Mesodermal cell (in vitro differentiated cells): ENCODE results near the gene CCND3.
A peak's percentile ranks its signal among the peaks of the same experiment; 100 is the strongest.

Experiments
- H3K27ac ChIP-seq: 2 replicates; pipeline ENCODE4 v1.7.0; 2013; ENCODE audit warnings: mild to moderate bottlenecking, low read depth, low read length, moderate library complexity; ENCODE audit not compliant: severe bottlenecking
- H3K36me3 ChIP-seq: 2 replicates; pipeline ENCODE4 v1.7.1; 2013; ENCODE audit warnings: mild to moderate bottlenecking, low read length, moderate library complexity; ENCODE audit not compliant: control insufficient read depth, insufficient read depth
- H3K4me1 ChIP-seq: one replicate; pipeline ENCODE4 v1.7.1; 2013; ENCODE audit warnings: mild to moderate bottlenecking, low read length; ENCODE audit not compliant: insufficient read depth, control insufficient read depth, poor library complexity, severe bottlenecking
- H3K4me3 ChIP-seq: 2 replicates; pipeline ENCODE4 v1.7.0; 2013; ENCODE audit warnings: low read length, control low read depth, mild to moderate bottlenecking; ENCODE audit not compliant: insufficient read depth, poor library complexity, severe bottlenecking; ENCODE audit errors: extremely low read depth
- H3K9me3 ChIP-seq: 2 replicates; pipeline ENCODE4 v1.7.1; 2013; ENCODE audit warnings: mild to moderate bottlenecking, low read length, moderate library complexity; ENCODE audit not compliant: control insufficient read depth
- WGBS, 2 experiments: methylation state at CpG; one replicate each; pipeline ENCODE4 v1.1.5; 2013; ENCODE audit warnings: missing lambda C conversion rate in 2 of 2; ENCODE audit not compliant: insufficient coverage in 2 of 2; 5-methylcytosine and 5-hydroxymethylcytosine counted together

Gene CCND3

GRCh38 chr6:41920921-41921711 lies 20.5 kb downstream of the CCND3 start, which contains the start of the genes BYSL and MED20:
BYSL (plus strand) TSS chr6:41921499; CDS start chr6:41921563, 64 bp downstream.
MED20 (minus strand) TSS chr6:41921139; CDS start chr6:41921018, 121 bp downstream.
- Histone ChIP-seq H3K36me3 (peaks cover 41% of the 10 kb centered on the region), H3K9me3 (no peaks in the 10 kb centered on the region)
- WGBS, 2 experiments: 0 to 1% methylated on average over 45 to 52 of the region's 55 CpGs

DNA sequence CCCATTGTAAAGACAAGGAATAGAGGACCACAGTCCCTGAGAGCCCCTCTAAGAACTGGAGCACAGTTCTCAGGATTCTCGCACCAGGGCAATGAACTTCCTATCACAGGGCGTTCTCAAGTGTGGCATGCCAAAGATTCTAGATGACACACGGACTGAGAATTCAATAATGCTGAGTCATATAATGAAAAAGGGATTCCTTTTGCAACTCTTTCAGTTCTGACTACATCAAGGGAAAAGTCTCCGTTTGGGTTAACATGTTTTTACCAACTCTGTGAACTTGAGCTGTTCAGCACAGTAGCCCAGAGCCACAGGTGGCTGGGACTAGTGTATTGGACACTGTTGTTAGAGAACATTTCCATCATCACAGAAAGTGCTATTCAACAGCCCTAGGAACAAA lies 24.1 kb downstream of the CCND3 start:
- 60 to 79% methylated on average over 1 to 4 of the region's 4 CpGs for WGBS, 2 experiments
- Histone ChIP-seq H3K36me3 (peaks cover 45% of the 10 kb centered on the region), H3K9me3 (no peaks in the 10 kb centered on the region), H3K4me1 (peaks cover 23% of the 10 kb centered on the region), H3K4me3 (no peak overlapping the region), H3K27ac (peak overlapping the region; percentile 74)

More at GRCh38 chr6:41920921-41921711, 20.5 kb downstream of the CCND3 start, which contains the start of the genes BYSL and MED20:
- Histone ChIP-seq H3K27ac (peak within 1 kb of the TSS; percentile 96), H3K4me1 (peaks cover 30% of the 10 kb centered on the region), H3K4me3 (peak within 1 kb of the TSS; percentile 80)

DNA sequence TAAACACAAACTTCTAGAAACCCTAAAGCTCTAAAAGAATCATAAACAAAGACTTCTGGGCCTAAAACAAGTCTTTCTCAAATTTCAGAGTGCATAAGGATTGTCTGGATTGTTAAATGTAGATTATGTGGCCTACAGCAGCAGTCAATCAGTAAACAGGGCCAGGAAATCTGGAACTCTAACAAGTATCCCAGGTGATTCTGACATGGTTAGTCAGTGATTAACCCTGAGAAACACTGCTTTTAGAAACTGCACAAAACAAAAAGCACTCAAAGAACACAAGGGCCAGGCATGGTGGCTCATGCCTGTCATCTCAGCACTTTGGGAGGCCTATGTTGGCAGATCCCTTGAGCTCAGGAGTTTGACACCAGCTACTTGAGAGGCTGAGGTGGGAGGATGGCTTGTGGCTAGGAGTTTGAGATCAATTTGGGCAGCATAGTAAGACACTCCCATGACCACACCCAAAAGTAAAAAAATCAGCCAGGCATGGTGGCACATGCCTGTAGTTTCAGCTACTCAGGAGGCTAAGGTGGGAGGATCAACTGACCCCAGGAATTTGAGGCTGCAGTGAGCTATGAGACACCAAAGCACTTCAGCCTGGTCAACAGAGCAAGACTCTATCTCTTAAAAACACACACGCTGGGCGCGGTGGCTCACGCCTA lies 26.6 kb downstream of the CCND3 start:
- peaks cover 19% of the 10 kb centered on the region for H3K4me1 ChIP-seq
- peaks cover 59% of the 10 kb centered on the region for H3K36me3 ChIP-seq
- no peaks in the 10 kb centered on the region for H3K9me3 ChIP-seq
- H3K4me3 ChIP-seq: no peak overlapping the region
- H3K27ac ChIP-seq: no peak overlapping the region
- WGBS, 2 experiments: 100% methylated on average over 1 of the region's 4 CpGs; no CpG with 5 or more reads in 1 of the 2 experiments

- 100% methylated on average over 1 to 2 of the region's 2 CpGs for whole genome bisulfite sequencing, 2 experiments
- no peak overlapping the region for H3K4me3 ChIP-seq
- no peak overlapping the region for H3K27ac ChIP-seq
- no peaks in the 10 kb centered on the region for H3K9me3 ChIP-seq
- H3K36me3 ChIP-seq: peaks cover 65% of the 10 kb centered on the region
- H3K4me1 ChIP-seq: peaks cover 13% of the 10 kb centered on the region
Measured at GRCh38 chr6:41914343-41914742, 27.3 kb downstream of the CCND3 start.

GRCh38 chr6:41909727-41910126 lies 31.9 kb downstream of the CCND3 start:
- Histone ChIP-seq H3K27ac (no peak overlapping the region), H3K4me1 (no peaks in the 10 kb centered on the region), H3K36me3 (peaks cover 87% of the 10 kb centered on the region), H3K4me3 (no peak overlapping the region), H3K9me3 (no peaks in the 10 kb centered on the region)
- WGBS, 2 experiments: no CpG with 5 or more reads among the region's 1 CpG

DNA sequence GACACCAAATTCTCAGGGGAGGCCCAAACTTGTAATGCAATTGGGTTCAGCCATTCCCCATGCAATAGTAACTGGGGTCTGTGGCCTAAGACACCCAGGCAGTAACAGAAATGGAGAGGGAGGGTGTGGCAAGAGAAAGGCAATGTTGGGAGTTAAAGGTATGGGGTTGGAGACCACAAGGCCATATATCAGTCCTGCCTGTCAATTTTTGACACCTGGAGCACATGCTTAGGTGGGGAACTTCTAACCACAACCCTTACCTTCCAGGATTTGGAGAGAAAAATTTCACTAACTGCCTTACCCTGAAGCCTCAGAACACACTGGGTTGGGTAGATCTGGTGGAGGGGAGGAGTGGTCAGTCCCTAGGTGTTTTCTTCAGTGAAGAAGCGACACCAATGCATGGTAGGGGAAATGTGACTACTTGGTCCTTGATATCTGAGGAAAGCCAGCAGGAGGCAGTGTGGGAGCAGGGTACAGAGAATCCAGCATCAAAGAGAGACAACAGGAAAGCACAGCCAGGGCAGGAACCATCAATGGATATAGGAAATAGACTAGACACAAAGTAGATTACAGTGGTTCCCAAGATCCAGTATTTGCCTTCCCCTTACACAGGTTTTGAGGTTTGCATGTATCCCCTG lies 39.6 kb downstream of the CCND3 start:
- Histone ChIP-seq H3K36me3 (peaks cover 50% of the 10 kb centered on the region), H3K4me1 (no peaks in the 10 kb centered on the region), H3K4me3 (no peak overlapping the region), H3K27ac (no peak overlapping the region), H3K9me3 (no peaks in the 10 kb centered on the region)
- WGBS, 2 experiments: 83 to 100% methylated on average over 1 of the region's 1 CpG

DNA sequence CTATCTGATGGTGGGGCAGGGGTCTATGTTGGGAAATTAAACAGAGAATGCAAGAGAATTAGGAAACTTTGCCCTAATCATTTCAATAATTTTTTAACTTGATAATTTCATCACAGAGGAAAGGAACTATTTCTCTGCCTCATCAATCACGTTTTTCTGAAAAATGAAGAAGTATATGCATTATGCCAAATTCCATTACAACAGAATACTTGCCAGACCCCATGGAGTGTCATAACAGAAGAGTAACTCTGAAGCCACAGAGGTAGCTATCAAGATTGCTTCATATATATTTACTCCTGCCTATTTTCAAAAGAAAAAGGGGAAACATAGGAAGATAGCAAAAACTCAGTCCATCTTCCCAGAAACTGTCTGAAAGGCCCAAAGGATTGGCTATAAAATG lies 40.7 kb downstream of the CCND3 start:
- no peak overlapping the region for H3K4me3 ChIP-seq
- peaks cover 39% of the 10 kb centered on the region for H3K36me3 ChIP-seq
- H3K9me3 ChIP-seq: no peaks in the 10 kb centered on the region
- WGBS, 2 experiments: no CpG with 5 or more reads among the region's 1 CpG
- peaks cover 4% of the 10 kb centered on the region for H3K4me1 ChIP-seq
- H3K27ac ChIP-seq: no peak overlapping the region

- Histone ChIP-seq H3K4me3 (peak overlapping the region; percentile 59), H3K36me3 (peaks cover 7% of the 10 kb centered on the region), H3K9me3 (no peaks in the 10 kb centered on the region), H3K4me1 (peaks cover 5% of the 10 kb centered on the region), H3K27ac (peak overlapping the region; percentile 89)
- WGBS, 2 experiments: no CpG with 5 or more reads among the region's 3 CpGs
Measured at GRCh38 chr6:41896281-41896680, 45.3 kb downstream of the CCND3 start.

GRCh38 chr6:41895300-41896233 lies 46.0 kb downstream of the CCND3 start, which contains the start of gene USP49:
USP49 (minus strand) TSS chr6:41895375; CDS start chr6:41806983, 88,392 bp downstream.
- peaks cover 7% of the 10 kb centered on the region for H3K36me3 ChIP-seq
- peak within 1 kb of the TSS; percentile 89 for H3K27ac ChIP-seq
- WGBS, 2 experiments: 0% methylated on average over 38 to 43 of the region's 55 CpGs
- H3K4me3 ChIP-seq: peak within 1 kb of the TSS; percentile 59
- peaks cover 5% of the 10 kb centered on the region for H3K4me1 ChIP-seq
- no peaks in the 10 kb centered on the region for H3K9me3 ChIP-seq
